Ovary (tissue), 9 donors: Measurements from ENCODE around the gene TBCD. TPM values are rescaled to one million over a fixed set of nuclear protein-coding genes. Genes with fewer than 3 reads are reported as not detected.

Experiments
- DNase-seq, 5 donors: peaks; one replicate each; pipeline ENCODE4 v3.0.0-alpha.2; 2019 to 2020
- H3K27ac ChIP-seq, 2 donors: fragments of 200-600 bp; one replicate each; pipeline versions ENCODE4 v1.5.1 to v1.8.0; 2019 to 2022
- H3K27me3 ChIP-seq: fragments of 200-600 bp; one replicate; pipeline ENCODE4 v1.8.0; 2022
- H3K36me3 ChIP-seq: fragments of 200-600 bp; sonication (generic); one replicate; pipeline ENCODE4 v1.5.1; 2019
- H3K4me1 ChIP-seq: one replicate; pipeline ENCODE4 v1.8.1; 2013; ENCODE audit warnings: mild to moderate bottlenecking, moderate library complexity; ENCODE audit not compliant: insufficient read depth
- H3K4me3 ChIP-seq: fragments of 200-600 bp; sonication (generic); one replicate; pipeline ENCODE4 v1.5.1; 2017
- H3K9me3 ChIP-seq, 2 donors: fragments of 200-600 bp in 1 of 2; sonication (generic) in 1 of 2; one replicate each; pipeline versions ENCODE4 v1.5.1 to v1.8.1; 2013 to 2019; ENCODE audit warnings: mild to moderate bottlenecking in 1 of 2, moderate library complexity in 1 of 2
- CTCF ChIP-seq, 3 donors: fragments of 450-650 bp in 2 of 3; fragments of 200-600 bp in 1 of 3; IDR thresholded peaks; one replicate each; pipeline versions ENCODE4 v1.5.1 to v1.8.0; 2016 to 2022; ENCODE audit warnings: antibody characterized with exemption in 3 of 3, mild to moderate bottlenecking in 1 of 3
- EP300 ChIP-seq: sonication (generic); formaldehyde crosslinking; IDR thresholded peaks from one replicate; pipeline ENCODE4 v1.6.1; 2017; ENCODE audit warnings: antibody characterized with exemption
- POLR2A ChIP-seq: fragments of 450-650 bp; IDR thresholded peaks from one replicate; pipeline ENCODE4 v1.6.1; 2017; ENCODE audit warnings: antibody characterized with exemption, mild to moderate bottlenecking, moderate library complexity
- WGBS, 3 donors: extraction: QIAGEN DNeasy Blood & Tissue Kit in 1 of 3; methylation state at CpG; one replicate each; pipeline versions ENCODE4 v1.1.5 to v1.1.7; 2013 to 2017; 5-methylcytosine and 5-hydroxymethylcytosine counted together
- intact Hi-C, 4 donors: fragments of 100-400 bp; cut with DNase I; formaldehyde crosslinking; loops; one replicate each; pipeline versions ENCODE4 v1.11.0 to v1.15.1; 2022 to 2023
- polyA plus RNA-seq, 2 donors: library from polyadenylated mRNA; stranded (reverse); fragments of 200-250 nt in 1 of 2; fragments of 350-450 nt in 1 of 2; fragmentation: Illumina TruSeq in 1 of 2; extraction: RNeasy Lipid Tissue Mini Kit (QIAGEN cat#74804) in 1 of 2; gene quantifications; one replicate each; pipeline ENCODE4 v1.2.3, GENCODE V29; 2013 to 2014
- total RNA-seq, 7 donors: library from RNA; depleted of rRNA in 2 of 7; stranded (reverse); fragments of >200 nt in 2 of 7; fragmentation: NEBNext Ultra II Directional in 3 of 7; extraction: Animal tissue kit (Norgen Biotek cat#: 25700) in 3 of 7; gene quantifications; one replicate each; pipeline versions ENCODE4 v1.1.0 to v1.2.4, GENCODE V29; 2016 to 2023
- donor health status: DM: no; HTN: no; CAD: no; lungs with moderate emphysema.
- donor health status: DM: no; HTN: no; CAD: no.
- donor health status: Bipolar disorder and iron deficiency.
- donor health status: DM: yes; HTN: yes; CAD: no.
- donor health status: DM: no; HTN: no; CAD: no.
- donor health status: DM: yes; HTN: yes; CAD: no.

TBCD gene
- total and polyA plus RNA-seq, 9 donors, result 29.2 to 88.3 (median 59.2) TPM

- no peaks in the 10 kb centered on the region for H3K27me3 ChIP-seq
- H3K36me3 ChIP-seq, result no peaks in the 10 kb centered on the region
- H3K9me3 ChIP-seq, result no peaks in the 10 kb centered on the region
- DNase-seq, result no peak
- no peak overlapping the region for H3K4me3 ChIP-seq
- intact Hi-C loops, result no loop called here
- 90 to 91% (median 91%) methylated on average over 42 of the region's 42 CpGs for WGBS, 3 donors
- no peak for TF ChIP-seq POLR2A
- TF ChIP-seq CTCF (IDR thresholded peaks at IDR 0.05), result no peak
- no peak for TF ChIP-seq EP300
- H3K27ac ChIP-seq, result no peak overlapping the region
- H3K4me1 ChIP-seq, result peaks cover 4% of the 10 kb centered on the region
Observed at GRCh38 chr17:82860606-82861392, 108.9 kb downstream of the TBCD start.

GRCh38 chr17:82861393-82861775 lies 109.5 kb downstream of the TBCD start:
- Histone ChIP-seq H3K27me3 (no peaks in the 10 kb centered on the region), H3K4me3 (no peak overlapping the region), H3K36me3 (no peaks in the 10 kb centered on the region), H3K9me3 (no peaks in the 10 kb centered on the region), H3K27ac (no peak overlapping the region), H3K4me1 (peaks cover 4% of the 10 kb centered on the region)
- 95 to 97% (median 96%) methylated on average over 12 of the region's 12 CpGs for WGBS, 3 donors
- intact Hi-C loops, result no loop called here
- DNase-seq, result no peak
- no peak for TF ChIP-seq CTCF (IDR thresholded peaks at IDR 0.05)
- TF ChIP-seq EP300, result no peak
- no peak for TF ChIP-seq POLR2A

GRCh38 chr17:82862191-82862590 lies 110.3 kb downstream of the TBCD start:
- intact Hi-C loops, result no loop called here
- Histone ChIP-seq H3K36me3 (no peaks in the 10 kb centered on the region), H3K4me1 (peaks cover 4% of the 10 kb centered on the region), H3K9me3 (no peaks in the 10 kb centered on the region), H3K27me3 (no peaks in the 10 kb centered on the region), H3K4me3 (no peak overlapping the region), H3K27ac (no peak overlapping the region)
- WGBS, 3 donors, result 83 to 86% (median 84%) methylated on average over 8 of the region's 8 CpGs
- DNase-seq, result no peak
- TF ChIP-seq CTCF (IDR thresholded peaks at IDR 0.05) (no peak), EP300 (no peak), POLR2A (no peak)

GRCh38 chr17:82862737-82863382 lies 111.0 kb downstream of the TBCD start:
- Histone ChIP-seq H3K4me1 (peaks cover 4% of the 10 kb centered on the region), H3K4me3 (no peak overlapping the region), H3K36me3 (no peaks in the 10 kb centered on the region), H3K9me3 (no peaks in the 10 kb centered on the region), H3K27me3 (no peaks in the 10 kb centered on the region), H3K27ac (no peak overlapping the region)
- DNase-seq, result no peak
- intact Hi-C loops, result no loop called here
- 89 to 92% (median 91%) methylated on average over 25 of the region's 25 CpGs for WGBS, 3 donors
- TF ChIP-seq EP300 (no peak), POLR2A (no peak), CTCF (IDR thresholded peaks at IDR 0.05) (no peak)
